GDM1 (cell line): ENCODE measurements around the gene OR52E4.

ENCODE experiments used
- DNase-seq: peaks from one replicate; lab custom pipeline; 2025; lab: John Stamatoyannopoulos, UW

The OR52E4 gene

GRCh38 chr11:5929571-5930368, 49.3 kb downstream of the OR52E4 start:
- DNase-seq = no peak

DNA sequence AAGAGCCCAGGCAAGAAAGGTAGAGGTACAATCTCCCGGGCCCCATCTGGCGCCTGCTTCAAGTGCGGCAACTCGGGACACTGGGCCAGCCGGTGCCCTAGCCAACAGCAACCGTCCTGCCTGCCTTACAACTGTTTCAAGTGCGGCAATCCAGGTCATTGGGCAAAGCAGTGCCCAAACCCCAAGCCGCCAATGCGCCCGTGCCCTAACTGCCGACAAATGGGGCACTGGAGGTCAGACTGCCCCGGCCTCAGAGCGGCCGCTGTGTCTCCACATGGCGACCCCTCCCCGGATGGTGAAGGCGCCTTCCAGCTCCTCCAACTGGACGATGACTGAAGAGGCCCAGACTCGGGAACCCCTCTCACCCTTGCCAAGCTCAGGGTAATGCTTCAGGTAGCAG, 50.2 kb downstream of the OR52E4 start:
- no peak for DNase-seq

- no peak for DNase-seq
These were observed 50.6 kb downstream of the OR52E4 start for GRCh38 chr11:5931061-5931460.

DNA sequence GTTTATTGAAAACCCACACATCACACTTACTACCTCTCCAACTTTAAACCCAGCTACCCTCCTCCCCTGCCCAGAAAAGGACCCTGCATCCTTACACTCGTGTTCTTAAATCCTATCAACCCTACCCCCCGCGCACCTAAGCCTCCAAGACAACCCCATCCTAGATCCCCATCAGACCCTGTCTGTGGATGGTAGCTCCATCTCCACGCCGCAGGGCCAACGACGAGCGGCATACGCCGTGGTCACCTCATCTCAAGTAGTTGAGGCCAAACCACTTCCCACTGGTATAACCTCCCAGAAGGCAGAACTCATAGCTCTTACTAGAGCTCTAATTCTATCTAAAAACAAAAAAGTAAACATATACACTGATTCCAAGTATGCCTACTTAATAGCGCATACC, 52.2 kb downstream of the OR52E4 start:
- DNase-seq = no peak

GRCh38 chr11:5933116-5933515, 52.7 kb downstream of the OR52E4 start:
- no peak for DNase-seq
